COLO829 (cell line): ENCODE results near the gene RITA1.

ENCODE experiments used
- DNase-seq: peaks from one replicate; pipeline ENCODE4 v3.0.0; 2012; ENCODE audit warnings: low spot score

RITA1 gene

GRCh38 chr12:113152835-113153814, 32.4 kb upstream of the RITA1 start:
- DNase-seq = peak; percentile 68

GRCh38 chr12:113154351-113154973, 31.1 kb upstream of the RITA1 start:
- no peak for DNase-seq

- DNase-seq = no peak
Observed at GRCh38 chr12:113155060-113155459, 30.5 kb upstream of the RITA1 start.

- DNase-seq = no peak
Observed at GRCh38 chr12:113155646-113156045, 29.9 kb upstream of the RITA1 start.

GRCh38 chr12:113157218-113157859, 28.2 kb upstream of the RITA1 start:
- no peak for DNase-seq

- DNase-seq = no peak
Observed at GRCh38 chr12:113158439-113159203, 26.9 kb upstream of the RITA1 start.

- DNase-seq = no peak
Observed at GRCh38 chr12:113159937-113160336, 25.6 kb upstream of the RITA1 start.

GRCh38 chr12:113161415-113162016, 24.0 kb upstream of the RITA1 start:
- peak; percentile 65 for DNase-seq

- DNase-seq = no peak
Observed at GRCh38 chr12:113162102-113163029, 23.2 kb upstream of the RITA1 start.

- no peak for DNase-seq
Observed at GRCh38 chr12:113163030-113163360, 22.5 kb upstream of the RITA1 start.

- DNase-seq = no peak
Observed at GRCh38 chr12:113164014-113164413, 21.5 kb upstream of the RITA1 start.

GRCh38 chr12:113165521-113166450, 19.7 kb upstream of the RITA1 start:
- DNase-seq = no peak

GRCh38 chr12:113167868-113168267, 17.7 kb upstream of the RITA1 start:
- no peak for DNase-seq

GRCh38 chr12:113169697-113170096, 15.8 kb upstream of the RITA1 start:
- DNase-seq = no peak

GRCh38 chr12:113170457-113170856, 15.1 kb upstream of the RITA1 start:
- DNase-seq = no peak

- DNase-seq = no peak
Observed at GRCh38 chr12:113170926-113171325, 14.6 kb upstream of the RITA1 start.

GRCh38 chr12:113171543-113171942, 14.0 kb upstream of the RITA1 start:
- no peak for DNase-seq

- DNase-seq = no peak
Observed at GRCh38 chr12:113172185-113172584, 13.3 kb upstream of the RITA1 start.

- no peak for DNase-seq
Observed at GRCh38 chr12:113173081-113173698, 12.3 kb upstream of the RITA1 start.
